ENCODE results near the gene CSRNP3.
A peak's percentile ranks its signal among the peaks of the same experiment; 100 is the strongest.
"Not testable (repeated sequence)": the region's sequence is repeated elsewhere in the genome, so short reads cannot be mapped to it uniquely, and the experiment has no call there.

The CSRNP3 gene

DNA sequence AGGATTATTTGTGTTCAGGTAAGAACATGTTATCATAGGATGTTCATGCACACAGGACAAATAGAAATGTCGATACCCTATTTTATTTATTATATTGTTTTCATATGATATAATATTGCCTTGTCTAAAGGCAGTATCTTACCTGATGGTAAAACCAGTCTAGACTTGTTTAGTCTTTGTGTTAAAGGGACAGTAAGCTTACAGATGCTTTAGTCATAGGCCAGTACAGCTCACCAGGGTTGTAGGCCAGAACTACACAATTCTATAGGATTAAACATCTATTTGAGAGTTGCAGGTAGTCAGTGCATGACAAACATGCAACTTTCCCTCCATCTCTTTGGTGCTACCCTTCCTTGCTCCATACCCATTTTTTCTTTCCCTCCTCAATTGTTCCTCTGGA is 166.0 kb downstream of the CSRNP3 start:
- DNase-seq (ENCODE audit: low spot score), result no peak

DNA sequence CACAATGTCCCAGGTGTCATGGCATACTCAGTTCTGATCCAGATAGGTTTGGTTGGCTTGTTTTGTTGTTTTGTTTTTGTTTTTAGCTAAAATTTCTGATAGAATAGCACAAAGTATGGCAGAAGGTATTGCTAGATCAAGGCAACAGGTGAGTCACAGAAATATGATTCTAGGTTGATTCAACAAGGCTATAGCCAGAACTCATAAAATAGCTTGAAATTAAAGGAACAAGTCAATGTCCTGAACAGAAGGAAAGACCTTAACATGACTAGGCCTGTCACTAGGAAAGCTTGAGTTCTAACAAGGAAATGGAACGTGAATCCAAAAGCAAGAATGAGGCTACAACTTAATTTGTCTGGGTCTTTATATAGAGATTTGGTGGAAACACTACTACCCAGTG is 167.5 kb downstream of the CSRNP3 start:
- no peak for DNase-seq (ENCODE audit: low spot score)

DNA sequence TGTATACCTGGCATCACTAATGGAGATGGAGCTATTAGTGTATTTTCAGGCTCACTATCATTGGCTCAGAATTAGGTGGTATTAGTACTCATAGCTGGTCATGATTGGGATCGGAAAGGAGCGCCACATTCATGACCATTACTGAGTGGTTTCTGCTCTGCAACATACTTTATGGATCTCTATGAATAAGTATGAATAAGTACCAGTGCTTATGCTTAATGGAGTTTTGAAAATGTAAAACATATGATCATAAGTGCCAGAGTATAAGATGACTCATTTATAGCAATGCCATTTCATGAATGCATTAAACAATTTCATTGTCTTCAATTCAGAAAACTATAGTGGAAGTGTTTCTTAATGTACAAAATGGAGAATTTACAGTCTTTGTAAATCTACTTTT is 167.9 kb downstream of the CSRNP3 start:
- DNase-seq (ENCODE audit: low spot score), result no peak

DNA sequence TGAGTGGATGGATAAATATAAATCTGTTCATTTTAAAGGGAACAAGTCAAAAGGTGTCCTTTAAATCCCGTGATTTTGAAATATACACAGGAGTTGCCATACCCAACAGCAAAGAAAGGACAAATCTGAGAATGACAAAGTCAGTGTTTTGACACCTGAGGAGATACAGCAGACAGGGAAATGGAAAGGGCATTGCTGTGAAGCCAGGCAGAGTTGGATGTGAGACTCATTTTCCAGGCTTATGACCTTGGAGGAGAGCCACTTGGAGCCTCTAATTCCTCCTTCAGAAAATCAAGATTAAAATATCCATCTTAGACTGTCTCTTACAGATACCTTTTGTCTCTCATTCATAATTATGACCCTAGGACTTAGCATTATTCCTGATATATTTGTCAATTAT is 170.0 kb downstream of the CSRNP3 start:
- no peak for DNase-seq (ENCODE audit: low spot score)

DNA sequence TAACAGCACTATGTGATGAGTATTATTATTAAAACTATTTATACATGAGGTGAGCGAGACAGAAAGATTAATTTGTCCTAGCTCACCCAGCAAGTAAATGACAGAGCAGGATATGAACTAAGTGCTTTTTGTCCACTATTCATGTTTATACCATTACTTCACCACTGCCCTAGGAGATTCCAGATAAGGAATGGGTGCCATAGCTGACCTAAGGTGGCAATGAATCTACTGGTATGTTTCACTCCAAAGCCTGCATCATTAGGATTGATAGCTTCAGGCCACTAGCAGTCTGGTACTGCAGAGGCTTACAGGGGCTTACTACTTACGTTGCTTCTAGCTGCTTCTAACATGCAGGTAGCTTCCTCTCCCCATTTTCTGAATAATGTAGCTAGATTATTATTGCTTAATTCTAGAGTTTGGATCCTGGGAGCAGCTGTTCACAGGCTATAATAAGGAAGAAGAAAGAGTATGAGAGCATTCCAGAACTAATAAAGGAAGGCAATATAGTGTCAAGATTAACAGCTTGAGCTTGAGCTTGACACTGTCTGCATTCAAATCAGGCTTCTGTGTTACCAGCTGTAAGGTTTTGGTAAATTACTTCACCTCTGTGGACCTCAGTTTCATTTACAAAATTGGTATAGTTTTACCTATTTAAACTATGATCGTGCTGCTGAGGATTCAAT is 170.9 kb downstream of the CSRNP3 start:
- no peak for DNase-seq (ENCODE audit: low spot score)

DNA sequence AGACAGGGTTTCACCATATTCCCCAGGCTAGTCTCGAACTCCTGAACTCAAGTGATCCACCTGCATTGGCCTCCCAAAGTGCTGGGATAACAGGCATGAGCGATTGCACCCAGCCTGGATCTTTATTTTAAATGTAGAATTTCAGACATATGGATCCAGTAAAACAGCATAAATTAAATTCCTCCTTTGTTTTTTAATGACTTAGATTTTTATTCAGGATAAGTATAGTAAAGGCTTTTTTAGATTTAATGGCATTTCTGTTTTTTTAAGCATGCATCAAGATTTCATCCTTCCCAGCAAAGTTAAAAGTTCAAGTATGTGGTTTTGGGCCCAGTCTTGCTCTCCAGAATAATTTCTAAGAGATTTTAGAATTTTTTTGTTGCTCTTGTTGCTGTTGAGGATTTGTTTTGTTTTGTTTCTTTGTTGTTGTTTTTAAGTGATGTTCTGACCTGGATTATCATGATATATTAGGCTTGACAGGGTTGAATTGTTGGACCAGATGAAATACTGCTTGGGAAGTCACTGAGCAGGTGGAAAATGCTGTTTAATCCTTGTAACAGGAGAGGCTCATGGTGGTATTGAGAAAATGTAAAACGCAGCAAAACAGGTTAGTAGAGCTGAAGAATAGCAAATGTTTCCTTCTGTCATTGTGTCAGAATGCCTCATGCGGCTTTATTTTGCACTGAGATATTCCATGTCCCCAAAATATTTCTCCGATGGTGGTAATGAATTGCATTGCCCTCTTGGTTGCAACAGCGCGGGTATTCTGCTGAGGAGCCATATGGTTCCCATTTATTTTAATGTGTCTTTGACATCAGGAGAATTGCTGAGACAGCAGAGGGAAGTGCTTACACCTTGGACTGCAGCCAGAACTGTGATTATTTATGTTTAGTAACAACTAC is 176.7 kb downstream of the CSRNP3 start:
- peak; percentile 8 for DNase-seq (ENCODE audit: low spot score)

DNA sequence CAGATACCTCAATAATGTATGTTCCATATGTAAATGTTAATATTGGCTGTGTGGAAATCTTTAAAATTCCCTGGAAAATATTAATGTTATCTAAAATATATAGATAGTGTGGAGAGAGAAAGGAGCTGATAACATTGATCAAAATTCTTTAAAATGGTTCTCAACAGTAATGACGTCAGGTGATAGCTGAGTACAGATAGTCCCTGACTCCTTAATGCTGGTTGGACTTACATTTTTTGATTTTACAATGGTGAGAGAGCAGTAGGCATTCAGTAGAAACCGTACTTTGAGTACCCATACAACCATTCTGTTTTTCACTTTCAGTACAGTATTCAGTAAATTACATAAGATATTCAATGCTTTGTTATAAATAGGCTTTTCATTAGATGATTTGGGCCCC is 177.9 kb downstream of the CSRNP3 start:
- DNase-seq (ENCODE audit: low spot score), result no peak

DNA sequence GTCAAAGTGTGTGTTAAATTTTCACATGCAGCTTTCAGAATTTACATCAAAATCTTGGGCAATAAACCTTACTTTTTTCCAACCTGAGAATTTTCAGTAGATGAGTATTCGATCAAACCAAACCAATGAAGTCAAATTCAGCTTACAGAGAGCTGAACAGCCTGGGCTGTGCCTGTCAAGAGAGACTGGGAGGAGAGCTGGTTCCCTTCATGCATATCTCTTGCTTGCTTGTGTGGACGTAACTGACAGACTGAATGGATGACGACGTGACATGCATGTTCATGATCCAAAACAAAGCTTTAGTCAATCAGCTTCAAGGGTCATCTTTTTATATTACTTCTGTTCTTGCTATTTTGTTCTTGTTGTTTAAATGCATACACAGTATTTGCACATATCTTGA is 179.3 kb downstream of the CSRNP3 start:
- DNase-seq (ENCODE audit: low spot score), result no peak

DNA sequence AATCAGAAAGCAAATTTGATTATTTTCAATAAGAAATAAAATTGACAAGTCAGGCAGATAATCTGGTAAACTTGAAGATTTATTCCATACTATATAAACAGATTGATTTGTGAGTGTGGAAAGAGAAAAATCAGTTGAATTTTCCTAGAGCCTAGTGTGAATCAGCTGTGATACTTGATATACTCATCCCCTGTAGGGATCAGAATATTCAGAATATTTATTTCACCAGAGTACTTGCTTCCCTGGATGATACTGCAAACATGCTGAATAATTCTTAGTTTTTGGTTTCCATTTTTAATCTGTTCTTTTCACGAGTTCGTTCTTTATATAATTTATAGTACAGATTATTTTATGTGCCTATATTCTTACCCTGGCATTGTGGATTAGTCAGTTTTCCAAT is 181.7 kb downstream of the CSRNP3 start:
- DNase-seq (ENCODE audit: low spot score), result no peak

DNA sequence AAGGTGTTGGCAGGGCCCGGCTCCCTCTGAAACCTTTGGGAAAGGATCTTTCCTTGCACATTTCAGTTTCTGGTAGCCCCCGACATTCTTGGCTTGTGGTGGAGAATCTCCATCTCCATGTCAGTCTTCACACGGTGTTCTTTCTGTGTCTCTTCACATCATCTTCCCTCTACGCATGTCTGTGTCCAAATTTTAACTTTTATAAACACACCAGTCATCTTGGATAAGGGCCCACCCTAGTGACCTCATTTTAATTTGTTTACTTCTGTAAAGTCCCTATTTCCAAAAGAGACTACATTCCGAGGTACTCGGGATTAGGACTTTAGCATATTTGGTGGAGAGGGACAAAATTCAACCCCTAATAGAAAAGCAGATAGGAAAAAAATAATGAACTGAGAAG is 186.2 kb downstream of the CSRNP3 start:
- DNase-seq (ENCODE audit: low spot score), result no peak

DNA sequence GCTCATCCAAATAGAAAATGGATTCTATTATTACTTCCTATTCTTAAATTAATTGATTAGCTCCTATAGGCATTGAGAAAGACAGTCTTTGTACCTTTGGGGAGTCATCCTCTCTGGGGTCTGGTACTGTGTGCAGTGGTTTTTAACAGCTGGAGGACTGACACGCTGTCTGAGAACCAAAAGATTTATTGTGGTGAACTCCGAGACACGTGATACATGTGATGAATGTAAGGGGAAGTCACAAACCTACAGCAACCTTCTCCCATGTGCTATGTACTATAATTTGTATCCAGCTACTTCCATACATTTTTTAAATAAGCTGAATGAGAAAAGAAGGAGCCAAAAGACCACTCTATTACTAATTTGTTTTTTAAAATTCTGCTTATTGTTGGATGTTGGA is 190.9 kb downstream of the CSRNP3 start:
- no peak for DNase-seq (ENCODE audit: low spot score)

DNA sequence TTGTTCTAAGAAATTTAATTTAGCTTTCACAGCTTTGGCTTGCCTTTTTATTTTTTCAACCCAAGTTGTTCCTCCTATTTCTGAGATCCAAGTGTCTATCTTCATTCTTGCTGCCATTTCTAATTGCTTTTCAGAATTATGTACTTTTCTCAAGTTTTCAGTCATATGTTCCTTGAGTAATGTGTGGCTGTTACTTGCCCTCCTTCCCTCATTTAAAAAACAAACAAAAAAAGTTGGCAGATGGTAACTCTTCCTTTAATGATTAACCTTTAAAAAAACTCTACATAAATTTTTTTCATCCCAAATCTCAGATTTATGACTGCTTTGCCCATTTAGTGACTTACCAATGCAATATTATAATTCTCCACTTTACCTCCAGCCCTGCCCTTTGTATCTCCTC is 193.2 kb downstream of the CSRNP3 start:
- DNase-seq (ENCODE audit: low spot score), result no peak

DNA sequence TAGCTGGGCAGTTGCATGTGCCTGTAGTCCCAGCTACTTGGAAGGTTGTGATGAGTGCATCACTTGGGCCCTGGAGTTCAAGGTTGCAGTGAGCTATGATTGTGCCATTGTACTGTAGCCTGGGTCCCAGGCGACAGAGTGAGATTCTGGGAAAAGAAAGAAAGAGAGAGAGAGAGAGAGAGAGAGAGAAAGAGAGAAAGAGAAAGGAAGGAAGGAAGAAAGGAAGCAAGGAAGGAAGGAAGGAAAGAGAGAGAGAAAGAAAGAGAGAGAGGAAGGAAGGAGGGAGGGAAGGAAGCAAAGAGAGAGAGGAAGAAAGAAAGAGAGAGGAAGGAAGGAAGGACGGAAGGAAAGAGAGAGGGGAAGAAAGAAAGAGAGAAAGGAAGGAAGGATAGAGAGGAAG is 196.1 kb downstream of the CSRNP3 start:
- DNase-seq (ENCODE audit: low spot score), result no peak

DNA sequence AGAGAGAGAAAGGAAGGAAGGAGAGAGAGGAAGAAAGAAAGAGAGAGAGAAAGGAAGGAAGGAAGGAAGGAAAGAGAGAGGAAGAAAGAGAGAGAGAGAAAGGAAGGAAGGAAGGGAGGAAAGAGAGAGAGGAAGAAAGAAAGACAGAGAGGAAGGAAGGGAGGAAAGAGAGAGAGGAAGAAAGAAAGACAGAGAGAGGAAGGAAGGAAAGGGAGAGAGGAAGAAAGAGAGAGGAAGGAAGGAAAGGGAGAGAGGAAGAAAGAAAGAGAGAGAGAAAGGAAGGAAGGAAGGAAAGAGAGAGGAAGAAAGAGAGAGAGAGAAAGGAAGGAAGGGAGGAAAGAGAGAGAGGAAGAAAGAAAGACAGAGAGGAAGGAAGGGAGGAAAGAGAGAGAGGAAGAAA is 196.6 kb downstream of the CSRNP3 start:
- not testable (repeated sequence) for DNase-seq (ENCODE audit: low spot score)

DNA sequence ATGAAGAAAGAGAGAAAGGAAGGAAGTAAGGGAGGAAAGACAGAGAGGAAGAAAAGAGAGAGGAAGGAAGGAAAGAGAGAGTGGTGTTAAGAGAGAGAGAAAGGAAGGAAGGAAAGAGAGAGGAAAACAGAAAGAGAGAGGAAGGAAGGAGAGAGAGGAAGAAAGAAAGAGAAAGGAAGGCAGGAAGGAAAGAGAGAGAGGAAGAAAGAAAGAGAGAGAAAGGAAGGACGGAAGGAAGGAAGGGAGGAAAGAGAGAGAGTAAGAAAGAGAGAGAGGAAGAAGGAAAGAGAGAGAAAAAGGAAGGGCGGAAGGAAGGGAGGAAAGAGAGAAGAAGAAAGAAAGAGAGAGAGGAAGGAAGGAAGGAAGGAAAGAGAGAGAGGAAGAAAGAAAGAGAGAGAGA is 197.1 kb downstream of the CSRNP3 start:
- DNase-seq (ENCODE audit: low spot score), result no peak

DNA sequence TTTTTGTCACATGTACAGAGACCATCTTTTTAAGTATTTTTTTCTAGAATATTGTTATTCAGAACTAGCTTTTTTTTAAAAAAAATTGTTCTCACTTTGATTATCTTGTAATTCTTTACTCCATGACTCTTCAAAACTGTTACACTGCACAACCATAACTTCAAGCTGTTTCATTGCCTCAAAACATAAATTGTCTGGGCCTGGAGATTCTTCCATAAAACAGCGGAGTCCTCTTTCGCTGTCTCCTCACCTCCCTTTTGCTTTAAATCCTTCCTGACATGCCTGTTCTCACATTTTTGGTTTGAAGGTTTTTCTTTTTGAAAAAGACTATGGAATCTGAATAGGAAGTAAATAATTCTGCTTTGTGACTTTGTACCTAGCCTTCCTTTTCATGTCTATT is 197.9 kb downstream of the CSRNP3 start:
- DNase-seq (ENCODE audit: low spot score), result no peak

DNA sequence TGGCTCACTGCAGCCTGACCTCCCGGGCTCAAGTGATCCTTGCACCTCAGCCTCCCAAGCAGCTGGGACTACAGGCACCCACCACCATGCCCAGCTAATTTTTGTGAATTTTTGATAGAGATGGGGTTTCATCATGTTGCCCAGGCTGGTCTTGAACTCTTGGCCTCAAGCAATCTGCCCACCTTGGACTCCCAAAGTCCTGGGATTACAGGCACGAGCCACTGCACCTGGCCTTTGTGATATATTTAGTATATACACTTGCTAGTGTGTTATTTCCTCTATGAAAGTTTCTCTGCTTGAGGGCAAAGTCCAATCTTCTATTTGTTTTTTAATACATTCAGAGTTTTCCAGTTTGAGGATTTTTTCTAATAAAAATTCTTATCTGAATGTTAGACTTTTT is 205.3 kb downstream of the CSRNP3 start:
- no peak for DNase-seq (ENCODE audit: low spot score)

DNA sequence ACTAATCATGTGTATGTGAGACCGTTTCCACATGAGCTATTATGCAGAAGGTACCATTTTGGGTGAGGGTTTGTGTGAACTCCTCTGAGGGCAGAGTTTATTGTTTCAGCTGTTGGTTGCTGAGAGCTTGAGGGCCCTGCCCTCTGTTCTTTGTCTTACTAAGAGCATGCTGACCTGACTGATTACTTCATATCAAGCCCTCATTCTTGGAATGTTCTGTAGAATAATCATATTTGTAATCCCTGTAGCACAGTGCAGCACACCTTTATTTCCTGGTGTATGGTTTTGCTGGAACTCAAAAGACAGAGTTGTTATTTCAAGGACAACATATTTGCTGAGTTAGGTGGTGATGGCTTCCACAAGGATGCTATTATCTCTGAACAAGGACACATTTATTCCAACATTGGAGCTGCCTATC is 206.1 kb downstream of the CSRNP3 start:
- no peak for DNase-seq (ENCODE audit: low spot score)

DNA sequence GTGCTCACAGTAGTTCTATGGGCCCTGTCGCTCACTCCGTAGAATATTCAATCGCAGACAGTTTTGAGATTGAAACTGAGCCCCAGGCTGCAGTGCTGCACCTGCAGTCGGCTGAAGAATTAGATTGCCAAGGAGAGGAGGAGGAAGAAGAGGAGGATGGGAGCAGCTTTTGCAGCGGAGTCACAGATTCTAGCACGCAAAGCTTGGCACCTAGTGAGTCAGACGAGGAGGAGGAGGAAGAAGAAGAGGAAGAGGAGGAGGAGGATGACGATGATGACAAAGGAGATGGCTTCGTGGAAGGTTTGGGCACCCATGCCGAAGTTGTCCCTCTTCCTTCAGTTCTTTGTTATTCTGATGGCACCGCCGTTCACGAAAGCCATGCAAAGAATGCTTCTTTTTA is 209.4 kb downstream of the CSRNP3 start:
- no peak for DNase-seq (ENCODE audit: low spot score)

DNA sequence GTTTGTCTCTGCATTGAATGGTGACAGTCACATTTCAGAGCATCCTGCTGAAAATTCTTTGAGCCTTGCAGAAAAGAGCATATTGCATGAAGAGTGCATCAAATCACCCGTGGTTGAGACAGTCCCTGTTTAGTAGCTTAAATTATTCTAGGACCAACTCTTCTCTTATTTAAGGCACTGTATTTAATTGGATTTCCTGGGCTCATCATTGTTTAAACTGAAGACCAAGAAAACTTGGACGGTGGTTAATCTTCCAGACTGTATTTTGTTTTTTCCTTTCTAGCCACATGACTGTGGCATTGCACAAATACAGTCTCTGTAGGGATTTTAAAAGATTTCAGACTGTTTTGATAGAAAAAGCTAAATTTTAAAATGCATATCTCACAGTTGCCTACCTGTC is 210.1 kb downstream of the CSRNP3 start:
- no peak for DNase-seq (ENCODE audit: low spot score)

DNA sequence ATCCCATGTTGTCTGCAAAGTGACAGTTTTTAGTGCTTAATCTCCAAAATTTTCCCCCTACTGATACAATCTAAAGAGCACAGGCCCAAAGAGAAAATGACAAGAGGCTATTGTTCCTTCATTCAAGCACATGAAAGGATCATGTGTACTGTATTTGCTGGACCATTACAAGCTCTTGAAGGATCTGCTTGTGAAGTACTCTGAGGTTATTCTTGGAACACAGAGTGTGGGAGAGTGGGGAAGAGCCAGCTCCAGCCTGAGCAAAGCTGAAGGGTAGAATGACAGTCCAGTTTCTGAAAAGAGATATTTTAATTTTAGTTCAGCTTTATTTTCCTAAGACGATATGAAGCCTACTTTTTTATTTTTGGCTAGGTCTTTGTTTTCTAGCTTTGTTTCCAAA is 212.3 kb downstream of the CSRNP3 start:
- no peak for DNase-seq (ENCODE audit: low spot score)

DNA sequence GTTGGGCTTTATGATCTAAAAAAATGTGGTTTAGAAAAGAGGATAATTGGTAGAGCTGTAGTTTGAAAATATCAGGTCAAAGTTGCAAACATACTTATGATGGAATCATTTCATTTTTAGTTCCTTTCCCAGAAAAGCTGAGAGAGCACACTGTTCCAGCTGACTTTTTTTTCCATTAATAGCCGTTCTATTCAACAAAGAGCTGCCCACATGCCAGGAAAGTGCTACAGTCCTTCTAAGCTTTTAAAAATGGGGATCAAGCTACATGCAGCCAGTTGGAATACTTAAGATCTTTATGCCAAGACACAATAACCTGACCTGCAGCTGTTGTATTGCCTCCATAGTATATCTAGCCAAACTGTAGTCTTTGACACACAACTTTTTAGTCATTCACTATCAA is 213.0 kb downstream of the CSRNP3 start:
- DNase-seq (ENCODE audit: low spot score), result no peak

DNA sequence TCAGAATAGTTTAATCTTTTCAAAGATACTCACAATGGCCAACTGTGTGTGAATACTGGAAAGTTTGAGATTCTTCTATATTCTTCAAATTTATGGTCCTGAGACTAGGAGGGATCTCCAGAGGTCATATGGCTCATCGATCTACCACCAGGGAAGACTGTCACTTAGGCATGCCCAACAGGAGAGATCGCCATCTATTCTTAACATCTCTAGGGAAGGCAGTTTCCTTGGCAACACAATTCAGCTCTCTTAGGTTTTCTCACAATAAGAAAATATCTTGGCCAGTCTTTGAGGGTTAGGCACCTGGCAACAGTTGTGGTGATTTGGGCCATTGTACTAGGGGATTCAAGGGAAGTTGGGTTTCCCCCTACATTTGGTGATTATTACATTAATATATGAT is 217.3 kb downstream of the CSRNP3 start:
- no peak for DNase-seq (ENCODE audit: low spot score)

All from GM03348 (cell line).